ENCODE data around the gene FAM13A. TPM values are rescaled to one million over a fixed set of nuclear protein-coding genes. Genes with fewer than 3 reads are reported as not detected.

The FAM13A gene
- total and polyA plus RNA-seq, 7 donors = 3.8 to 76.0 (median 15.2) TPM

GRCh38 chr4:88735564-88735963 lies 321.4 kb downstream of the FAM13A start:
- H3K9me3 ChIP-seq = no peaks in the 10 kb centered on the region
- DNase-seq = no peak
- H3K4me3 ChIP-seq = peak overlapping the region; percentile 64
- TF ChIP-seq CTCF (IDR thresholded peaks at IDR 0.05) = no peak
- ATAC-seq = no peak
- no peaks in the 10 kb centered on the region for H3K27me3 ChIP-seq (ENCODE audit: insufficient read depth in 3 of 3, low read length in 2 of 3)
- intact Hi-C loops (cut with DNase I) = no loop called here
- 52 to 84% (median 74%) methylated on average over 1 of the region's 1 CpG for WGBS, 3 donors
- H3K27ac ChIP-seq = peak overlapping the region; percentile 92
- peaks cover 48% of the 10 kb centered on the region for H3K4me1 ChIP-seq
- H3K36me3 ChIP-seq (ENCODE audit: insufficient read depth in 1 of 2, low read depth in 1 of 2) = peaks cover 6 to 66% of the 10 kb centered on the region in 2 donors

- Histone ChIP-seq H3K36me3 (ENCODE audit: insufficient read depth in 1 of 2, low read depth in 1 of 2) (peaks cover 8 to 70% of the 10 kb centered on the region in 2 donors), H3K4me1 (peaks cover 55% of the 10 kb centered on the region), H3K27ac (peak overlapping the region; percentile 50), H3K4me3 (no peak overlapping the region), H3K9me3 (no peaks in the 10 kb centered on the region), H3K27me3 (ENCODE audit: insufficient read depth in 3 of 3, low read length in 2 of 3) (no peaks in the 10 kb centered on the region)
- no peak for ATAC-seq
- TF ChIP-seq CTCF (IDR thresholded peaks at IDR 0.05) = no peak
- DNase-seq = no peak
- intact Hi-C loops (cut with DNase I) = no loop called here
- 47 to 63% (median 61%) methylated on average over 3 of the region's 3 CpGs for WGBS, 3 donors
Measured at GRCh38 chr4:88734403-88734949, 322.5 kb downstream of the FAM13A start.

GRCh38 chr4:88732714-88733368 lies 324.1 kb downstream of the FAM13A start:
- Histone ChIP-seq H3K4me3 (no peak overlapping the region), H3K36me3 (ENCODE audit: insufficient read depth in 1 of 2, low read depth in 1 of 2) (peaks cover 6 to 73% of the 10 kb centered on the region in 2 donors), H3K9me3 (no peaks in the 10 kb centered on the region), H3K27me3 (ENCODE audit: insufficient read depth in 3 of 3, low read length in 2 of 3) (no peaks in the 10 kb centered on the region), H3K27ac (peak overlapping the region; percentile 2), H3K4me1 (peaks cover 57% of the 10 kb centered on the region)
- ATAC-seq (no peak), DNase-seq (no peak)
- no peak for TF ChIP-seq CTCF (IDR thresholded peaks at IDR 0.05)
- WGBS, 3 donors = 94 to 97% (median 95%) methylated on average over 5 of the region's 5 CpGs
- intact Hi-C loops (cut with DNase I) = no loop called here

GRCh38 chr4:88731381-88731780 lies 325.6 kb downstream of the FAM13A start:
- peaks cover 55% of the 10 kb centered on the region for H3K4me1 ChIP-seq
- no peaks in the 10 kb centered on the region for H3K9me3 ChIP-seq
- intact Hi-C loops (cut with DNase I) = no loop called here
- DNase-seq (no peak), ATAC-seq (no peak)
- H3K36me3 ChIP-seq (ENCODE audit: insufficient read depth in 1 of 2, low read depth in 1 of 2) = peaks cover 6 to 87% of the 10 kb centered on the region in 2 donors
- no peak for TF ChIP-seq CTCF (IDR thresholded peaks at IDR 0.05)
- H3K27me3 ChIP-seq (ENCODE audit: insufficient read depth in 3 of 3, low read length in 2 of 3) = no peaks in the 10 kb centered on the region
- no peak overlapping the region for H3K4me3 ChIP-seq
- H3K27ac ChIP-seq = no peak overlapping the region
- 89 to 94% (median 94%) methylated on average over 4 of the region's 4 CpGs for WGBS, 3 donors
